Measurements from ENCODE around the gene CDC14B. TPM values are rescaled to one million over a fixed set of nuclear protein-coding genes. Genes with fewer than 3 reads are reported as not detected.

The CDC14B gene
- total RNA-seq, 6 experiments from 2014 or later = 13.7 to 38.0 (median 25.7) TPM

DNA sequence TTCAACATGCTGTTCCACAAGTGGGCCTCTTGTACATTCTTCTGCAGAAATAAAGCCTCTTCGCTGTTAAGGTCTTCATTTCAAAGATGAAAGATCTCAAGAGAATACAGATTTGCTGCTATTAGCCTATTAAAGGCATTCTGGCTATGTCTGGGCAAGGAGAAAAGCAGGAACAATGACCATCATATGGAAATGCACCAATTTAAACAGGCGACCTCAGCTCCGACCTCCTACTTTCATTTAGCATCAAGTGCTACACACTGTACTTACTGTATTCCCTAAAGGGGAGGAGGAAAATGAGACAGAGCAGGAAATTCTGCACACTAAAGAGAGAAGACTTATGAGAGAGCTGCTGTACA, 104.9 kb downstream of the CDC14B start:
- peaks cover 0 to 21% (median 4%) of the 10 kb centered on the region in 4 donors for H3K36me3 ChIP-seq
- no peaks in the 10 kb centered on the region for H3K27me3 ChIP-seq
- H3K4me3 ChIP-seq = no peak overlapping the region
- ATAC-seq (no peak), DNase-seq (no peak)
- no peaks in the 10 kb centered on the region for H3K9me3 ChIP-seq
- 86% methylated on average over 3 of the region's 3 CpGs for WGBS (ENCODE audit: insufficient coverage, low coverage, low lambda C conversion rate, missing lambda C conversion rate)
- intact Hi-C loops (cut with DNase I) = no loop called here
- TF ChIP-seq, protein P1, sequence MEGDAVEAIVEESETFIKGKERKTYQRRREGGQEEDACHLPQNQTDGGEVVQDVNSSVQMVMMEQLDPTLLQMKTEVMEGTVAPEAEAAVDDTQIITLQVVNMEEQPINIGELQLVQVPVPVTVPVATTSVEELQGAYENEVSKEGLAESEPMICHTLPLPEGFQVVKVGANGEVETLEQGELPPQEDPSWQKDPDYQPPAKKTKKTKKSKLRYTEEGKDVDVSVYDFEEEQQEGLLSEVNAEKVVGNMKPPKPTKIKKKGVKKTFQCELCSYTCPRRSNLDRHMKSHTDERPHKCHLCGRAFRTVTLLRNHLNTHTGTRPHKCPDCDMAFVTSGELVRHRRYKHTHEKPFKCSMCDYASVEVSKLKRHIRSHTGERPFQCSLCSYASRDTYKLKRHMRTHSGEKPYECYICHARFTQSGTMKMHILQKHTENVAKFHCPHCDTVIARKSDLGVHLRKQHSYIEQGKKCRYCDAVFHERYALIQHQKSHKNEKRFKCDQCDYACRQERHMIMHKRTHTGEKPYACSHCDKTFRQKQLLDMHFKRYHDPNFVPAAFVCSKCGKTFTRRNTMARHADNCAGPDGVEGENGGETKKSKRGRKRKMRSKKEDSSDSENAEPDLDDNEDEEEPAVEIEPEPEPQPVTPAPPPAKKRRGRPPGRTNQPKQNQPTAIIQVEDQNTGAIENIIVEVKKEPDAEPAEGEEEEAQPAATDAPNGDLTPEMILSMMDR (IDR thresholded peaks at IDR 0.05) = no peak
- no peak for TF ChIP-seq POLR2A (IDR thresholded peaks at IDR 0.05)
- peaks cover 0 to 16% (median 0%) of the 10 kb centered on the region in 4 donors for H3K4me1 ChIP-seq
- no peak overlapping the region for H3K27ac ChIP-seq

DNA sequence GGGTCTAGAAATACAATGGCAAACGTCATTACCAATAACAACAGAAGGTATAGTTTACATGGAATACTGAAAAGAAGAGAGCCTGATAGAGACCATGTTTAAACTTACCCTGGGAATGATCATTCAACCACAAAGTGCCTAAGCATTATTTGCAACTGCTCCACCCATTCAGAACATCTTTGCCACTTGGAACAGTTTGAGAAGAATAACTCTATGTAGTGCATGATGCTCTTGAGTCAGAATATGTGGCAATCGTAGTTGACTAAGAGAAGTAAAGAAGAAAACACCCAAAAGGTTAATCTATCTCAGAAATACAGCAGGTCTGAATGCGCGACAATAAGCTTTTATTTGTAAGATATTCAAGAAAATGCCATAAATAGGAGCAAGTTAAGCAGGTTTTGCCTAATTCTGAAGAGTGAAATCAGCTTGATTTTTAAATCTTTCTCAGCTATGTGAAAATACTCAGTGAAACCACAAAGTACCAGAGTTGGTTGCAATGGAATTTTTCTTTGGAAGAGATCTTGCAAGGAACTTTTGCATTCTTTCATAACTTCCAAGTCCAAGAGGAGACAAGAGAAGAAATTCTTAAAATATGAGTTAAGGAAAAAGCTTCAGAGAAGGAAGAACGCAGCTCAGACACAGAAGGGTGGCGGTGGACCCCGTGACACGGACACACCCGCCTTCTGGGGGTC, 105.4 kb downstream of the CDC14B start:
- intact Hi-C loops (cut with DNase I) = no loop called here
- Histone ChIP-seq H3K36me3 (peaks cover 0 to 26% (median 4%) of the 10 kb centered on the region in 4 donors), H3K4me1 (peaks cover 0 to 16% (median 0%) of the 10 kb centered on the region in 4 donors), H3K9me3 (no peaks in the 10 kb centered on the region), H3K4me3 (no peak overlapping the region), H3K27ac (no peak overlapping the region), H3K27me3 (no peaks in the 10 kb centered on the region)
- DNase-seq (no peak), ATAC-seq (no peak)
- whole genome bisulfite sequencing (ENCODE audit: insufficient coverage, low coverage, low lambda C conversion rate, missing lambda C conversion rate) = 87% methylated on average over 9 of the region's 9 CpGs
- TF ChIP-seq POLR2A (IDR thresholded peaks at IDR 0.05) = no peak
- TF ChIP-seq, protein P1 (IDR thresholded peaks at IDR 0.05) = no peak

DNA sequence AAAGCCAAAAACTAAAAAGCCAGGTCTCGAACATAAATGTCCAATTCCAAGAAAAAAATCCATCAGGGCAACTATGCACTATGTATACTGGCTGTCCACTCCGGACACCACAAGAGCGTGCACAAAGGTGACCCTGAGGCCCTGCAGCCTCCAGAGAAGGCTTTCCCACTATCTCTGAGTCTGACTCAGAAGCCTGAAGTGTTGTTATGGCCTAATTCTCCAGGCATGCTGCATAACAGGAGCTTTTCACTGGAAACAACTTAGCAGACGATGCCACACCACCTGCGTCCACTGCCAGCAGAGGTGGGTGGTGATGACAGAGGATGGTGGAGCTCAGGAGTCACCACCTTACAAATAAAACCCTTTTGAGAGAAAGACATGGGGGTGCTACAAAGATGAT, 106.0 kb downstream of the CDC14B start:
- Histone ChIP-seq H3K4me1 (peaks cover 0 to 16% (median 0%) of the 10 kb centered on the region in 4 donors), H3K27ac (no peak overlapping the region), H3K36me3 (peaks cover 0 to 28% (median 4%) of the 10 kb centered on the region in 4 donors), H3K4me3 (no peak overlapping the region), H3K9me3 (no peaks in the 10 kb centered on the region), H3K27me3 (no peaks in the 10 kb centered on the region)
- no peak for ATAC-seq
- DNase-seq = no peak
- 94% methylated on average over 4 of the region's 5 CpGs for WGBS (ENCODE audit: insufficient coverage, low coverage, low lambda C conversion rate, missing lambda C conversion rate)
- intact Hi-C loops (cut with DNase I) = no loop called here
- TF ChIP-seq, protein P1 (IDR thresholded peaks at IDR 0.05) = no peak
- no peak for TF ChIP-seq POLR2A (IDR thresholded peaks at IDR 0.05)

DNA sequence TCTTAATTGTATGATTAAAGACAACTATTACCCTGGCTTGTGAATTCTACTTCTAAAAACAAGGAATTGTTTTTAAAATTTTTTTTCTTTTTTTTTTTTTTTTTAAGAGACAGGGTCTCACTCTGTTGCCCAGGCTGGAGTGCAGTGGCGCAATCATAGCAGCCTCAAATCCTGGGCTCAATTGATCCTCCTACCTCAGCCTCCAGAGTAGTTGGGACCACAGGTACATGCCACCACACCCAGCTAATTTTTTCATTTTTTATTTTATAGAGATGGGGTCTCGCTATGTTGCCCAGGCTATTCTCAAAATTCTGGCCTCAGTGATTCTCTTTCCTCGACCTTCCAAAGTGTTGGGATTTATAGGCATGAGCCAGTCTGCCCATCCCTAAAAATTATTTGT, 107.4 kb downstream of the CDC14B start:
- peaks cover 0 to 16% (median 0%) of the 10 kb centered on the region in 4 donors for H3K4me1 ChIP-seq
- no peak overlapping the region for H3K27ac ChIP-seq
- H3K27me3 ChIP-seq = no peaks in the 10 kb centered on the region
- no peak for ATAC-seq
- DNase-seq = no peak
- intact Hi-C loops (cut with DNase I) = no loop called here
- peaks cover 0 to 28% (median 4%) of the 10 kb centered on the region in 4 donors for H3K36me3 ChIP-seq
- WGBS (ENCODE audit: insufficient coverage, low coverage, low lambda C conversion rate, missing lambda C conversion rate) = 92% methylated on average over 3 of the region's 3 CpGs
- no peaks in the 10 kb centered on the region for H3K9me3 ChIP-seq
- no peak for TF ChIP-seq POLR2A (IDR thresholded peaks at IDR 0.05)
- TF ChIP-seq, protein P1 (IDR thresholded peaks at IDR 0.05) = no peak
- H3K4me3 ChIP-seq = no peak overlapping the region
